ENCODE data around the gene ERVFRD-1.

The ERVFRD-1 gene

GRCh38 chr6:11054722-11055121 lies 56.8 kb downstream of the ERVFRD-1 start:
- no peak overlapping the region for H3K4me3 ChIP-seq (ENCODE audit: low read length)
- H3K4me1 ChIP-seq (ENCODE audit: control insufficient read depth, insufficient read depth, low read length) = no peaks in the 10 kb centered on the region
- H3K36me3 ChIP-seq (ENCODE audit: control insufficient read depth, insufficient read depth, low read length) = no peaks in the 10 kb centered on the region
- H3K27me3 ChIP-seq (ENCODE audit: control insufficient read depth, insufficient read depth, low read length) = no peaks in the 10 kb centered on the region
- no peak overlapping the region for H3K27ac ChIP-seq (ENCODE audit: low read depth, low read length)
- no peak overlapping the region for H3K9ac ChIP-seq (ENCODE audit: low read length)

- Histone ChIP-seq H3K27me3 (ENCODE audit: control insufficient read depth, insufficient read depth, low read length) (no peaks in the 10 kb centered on the region), H3K9ac (ENCODE audit: low read length) (no peak overlapping the region), H3K27ac (ENCODE audit: low read depth, low read length) (no peak overlapping the region), H3K4me1 (ENCODE audit: control insufficient read depth, insufficient read depth, low read length) (no peaks in the 10 kb centered on the region), H3K4me3 (ENCODE audit: low read length) (no peak overlapping the region), H3K36me3 (ENCODE audit: control insufficient read depth, insufficient read depth, low read length) (no peaks in the 10 kb centered on the region)
Observed at GRCh38 chr6:11053307-11053706, 58.2 kb downstream of the ERVFRD-1 start.

All from rectal smooth muscle tissue (tissue), 1 donor.